ENCODE results near the gene LRRTM4.

Gene LRRTM4

GRCh38 chr2:77518311-77518710, 3.9 kb downstream of the LRRTM4 start:
- Histone ChIP-seq H3K9ac (ENCODE audit: low read length) (no peak overlapping the region), H3K4me3 (ENCODE audit: low read depth, low read length, poor library complexity, severe bottlenecking) (no peak overlapping the region), H3K9me3 (ENCODE audit: low read length) (no peaks in the 10 kb centered on the region), H4K20me1 (ENCODE audit: insufficient read depth, low read length) (no peaks in the 10 kb centered on the region), H3K27me3 (ENCODE audit: insufficient read depth, low read length) (no peaks in the 10 kb centered on the region), H3K4me1 (ENCODE audit: insufficient read depth, low read length, severe bottlenecking) (no peaks in the 10 kb centered on the region), H3K9me2 (ENCODE audit: low read depth, low read length) (no peaks in the 10 kb centered on the region), H3K4me2 (ENCODE audit: low read length) (no peak overlapping the region), H2AFZ (ENCODE audit: low read length) (no peak overlapping the region), H3K27ac (ENCODE audit: low read depth, low read length, poor library complexity, severe bottlenecking) (no peak overlapping the region), H3K79me2 (ENCODE audit: insufficient read depth, low read length) (no peaks in the 10 kb centered on the region), H3K36me3 (ENCODE audit: insufficient read depth, low read length) (no peaks in the 10 kb centered on the region), H3F3A (ENCODE audit: insufficient read depth, low read length) (no peaks in the 10 kb centered on the region)
- TF ChIP-seq EZH2 (IDR thresholded peaks at IDR 0.05; ENCODE audit: borderline replicate concordance, low read length) (no peak), CTCF (IDR thresholded peaks at IDR 0.05; ENCODE audit: low read length) (no peak)

GRCh38 chr2:77513191-77513590, 9.0 kb downstream of the LRRTM4 start:
- no peak overlapping the region for H3K27ac ChIP-seq (ENCODE audit: low read depth, low read length, poor library complexity, severe bottlenecking)
- no peaks in the 10 kb centered on the region for H3K27me3 ChIP-seq (ENCODE audit: insufficient read depth, low read length)
- H3K4me3 ChIP-seq (ENCODE audit: low read depth, low read length, poor library complexity, severe bottlenecking), result no peak overlapping the region
- no peaks in the 10 kb centered on the region for H3K9me2 ChIP-seq (ENCODE audit: low read depth, low read length)
- no peaks in the 10 kb centered on the region for H3K79me2 ChIP-seq (ENCODE audit: insufficient read depth, low read length)
- no peaks in the 10 kb centered on the region for H4K20me1 ChIP-seq (ENCODE audit: insufficient read depth, low read length)
- H3K4me2 ChIP-seq (ENCODE audit: low read length), result no peak overlapping the region
- no peak overlapping the region for H2AFZ ChIP-seq (ENCODE audit: low read length)
- TF ChIP-seq EZH2 (IDR thresholded peaks at IDR 0.05; ENCODE audit: borderline replicate concordance, low read length) (no peak), CTCF (IDR thresholded peaks at IDR 0.05; ENCODE audit: low read length) (no peak)
- H3K9ac ChIP-seq (ENCODE audit: low read length), result no peak overlapping the region
- H3K9me3 ChIP-seq (ENCODE audit: low read length), result no peaks in the 10 kb centered on the region
- no peaks in the 10 kb centered on the region for H3K36me3 ChIP-seq (ENCODE audit: insufficient read depth, low read length)
- H3K4me1 ChIP-seq (ENCODE audit: insufficient read depth, low read length, severe bottlenecking), result no peaks in the 10 kb centered on the region
- H3F3A ChIP-seq (ENCODE audit: insufficient read depth, low read length), result no peaks in the 10 kb centered on the region

- Histone ChIP-seq H3K27ac (ENCODE audit: low read depth, low read length, poor library complexity, severe bottlenecking) (no peak overlapping the region), H3K9me2 (ENCODE audit: low read depth, low read length) (no peaks in the 10 kb centered on the region), H3K4me2 (ENCODE audit: low read length) (no peak overlapping the region), H3K4me3 (ENCODE audit: low read depth, low read length, poor library complexity, severe bottlenecking) (no peak overlapping the region), H3K4me1 (ENCODE audit: insufficient read depth, low read length, severe bottlenecking) (no peaks in the 10 kb centered on the region), H2AFZ (ENCODE audit: low read length) (no peak overlapping the region), H3K9me3 (ENCODE audit: low read length) (no peaks in the 10 kb centered on the region), H3K79me2 (ENCODE audit: insufficient read depth, low read length) (no peaks in the 10 kb centered on the region), H3K27me3 (ENCODE audit: insufficient read depth, low read length) (no peaks in the 10 kb centered on the region), H3F3A (ENCODE audit: insufficient read depth, low read length) (no peaks in the 10 kb centered on the region), H3K36me3 (ENCODE audit: insufficient read depth, low read length) (no peaks in the 10 kb centered on the region), H4K20me1 (ENCODE audit: insufficient read depth, low read length) (no peaks in the 10 kb centered on the region), H3K9ac (ENCODE audit: low read length) (no peak overlapping the region)
- TF ChIP-seq EZH2 (IDR thresholded peaks at IDR 0.05; ENCODE audit: borderline replicate concordance, low read length) (no peak), CTCF (IDR thresholded peaks at IDR 0.05; ENCODE audit: low read length) (no peak)
Measured at GRCh38 chr2:77512507-77512906, 9.7 kb downstream of the LRRTM4 start.

Measured in OCI-LY1 (cell line).